Chondrocyte (in vitro differentiated cells): Measurements from ENCODE around the gene SELP. TPM values are rescaled to one million over a fixed set of nuclear protein-coding genes. Genes with fewer than 3 reads are reported as not detected.

ENCODE experiments used
- DNase-seq: peaks from one replicate; pipeline ENCODE4 v3.0.0; 2021; ENCODE audit warnings: mixed read lengths, low spot score
- H3K27ac Mint-ChIP-seq: one replicate; pipeline ENCODE4 v1.8.0; 2021; ENCODE audit warnings: mild to moderate bottlenecking, moderate library complexity, mixed read lengths; ENCODE audit not compliant: unreplicated experiment
- H3K27me3 Mint-ChIP-seq: 2 replicates; pipeline ENCODE4 v1.8.0; 2021; ENCODE audit warnings: low read depth, mixed read lengths
- H3K36me3 Mint-ChIP-seq: 2 replicates; pipeline ENCODE4 v1.8.0; 2021; ENCODE audit warnings: low read depth, mixed read lengths
- H3K4me1 Mint-ChIP-seq: 2 replicates; pipeline ENCODE4 v1.8.0; 2021; ENCODE audit warnings: low read depth, mild to moderate bottlenecking, mixed read lengths
- H3K4me3 Mint-ChIP-seq: one replicate; pipeline ENCODE4 v1.8.0; 2021; ENCODE audit warnings: mild to moderate bottlenecking, moderate library complexity, mixed read lengths; ENCODE audit not compliant: unreplicated experiment
- H3K9me3 Mint-ChIP-seq: 2 replicates; pipeline ENCODE4 v1.8.0; 2021; ENCODE audit warnings: low read depth, mixed read lengths
- CTCF ChIP-seq: fragments of 200-600 bp; sonication (generic); IDR thresholded peaks from 2 replicates; pipeline ENCODE4 v1.5.0; 2021; ENCODE audit warnings: antibody characterized with exemption, mild to moderate bottlenecking, moderate library complexity
- total RNA-seq: library from RNA; stranded (reverse); gene quantifications from 3 replicates; pipeline ENCODE4 v1.2.1, GENCODE V29; 2021

The SELP gene
- total RNA-seq, 1 donor from 2014 or later, result not detected

DNA sequence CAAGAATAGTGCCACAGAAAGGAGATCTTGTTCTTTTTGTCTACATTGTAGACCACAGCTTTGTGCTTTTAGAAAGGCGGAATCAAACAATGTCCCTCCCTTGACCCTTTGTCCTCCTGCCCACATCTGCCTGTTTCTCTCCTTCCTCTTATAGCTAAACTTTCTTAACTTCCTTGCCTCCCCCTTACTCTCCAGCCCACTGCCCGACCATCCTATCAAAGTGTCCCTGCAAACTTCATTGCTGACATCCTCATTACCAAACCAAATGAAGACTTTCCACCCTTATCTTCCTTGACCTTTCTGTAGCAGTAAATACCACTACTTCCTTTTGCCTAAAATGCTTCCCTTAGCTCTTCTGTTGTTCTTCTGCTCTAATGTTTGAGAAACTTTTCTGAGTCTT lies 5.0 kb downstream of the SELP start:
- H3K4me1 Mint-ChIP-seq, result no peaks in the 10 kb centered on the region
- H3K27me3 Mint-ChIP-seq, result peaks cover 27% of the 10 kb centered on the region
- H3K27ac Mint-ChIP-seq, result no peak overlapping the region

DNA sequence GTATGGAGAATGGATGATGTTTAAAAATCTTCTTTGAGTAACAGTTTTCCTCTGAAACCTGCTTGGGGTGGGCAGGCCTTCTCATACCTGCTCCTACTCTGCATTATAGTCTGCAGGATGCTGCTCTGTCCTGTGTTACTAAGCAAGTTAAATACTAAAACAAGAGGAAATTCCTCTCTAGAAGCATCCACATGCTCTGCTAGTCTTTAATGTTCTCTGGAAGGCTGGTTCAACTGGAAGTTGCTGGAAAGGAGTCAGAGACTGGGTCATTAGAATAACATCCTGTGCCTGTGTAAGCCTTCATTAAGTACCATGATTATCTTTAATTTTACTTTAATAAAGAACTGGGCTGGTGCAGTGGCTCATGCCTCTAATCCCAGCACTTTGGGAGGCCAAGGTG lies 5.8 kb downstream of the SELP start:
- Mint-ChIP-seq H3K27me3 (peaks cover 26% of the 10 kb centered on the region), H3K36me3 (no peaks in the 10 kb centered on the region), H3K27ac (no peak overlapping the region), H3K4me1 (no peaks in the 10 kb centered on the region), H3K4me3 (no peak overlapping the region), H3K9me3 (no peaks in the 10 kb centered on the region)
- TF ChIP-seq CTCF, result no peak
- no peak for DNase-seq

More for the DNA sequence above, 5.0 kb downstream of the SELP start:
- H3K9me3 Mint-ChIP-seq, result no peaks in the 10 kb centered on the region
- DNase-seq, result no peak
- no peak overlapping the region for H3K4me3 Mint-ChIP-seq
- H3K36me3 Mint-ChIP-seq, result no peaks in the 10 kb centered on the region
- no peak for TF ChIP-seq CTCF

DNA sequence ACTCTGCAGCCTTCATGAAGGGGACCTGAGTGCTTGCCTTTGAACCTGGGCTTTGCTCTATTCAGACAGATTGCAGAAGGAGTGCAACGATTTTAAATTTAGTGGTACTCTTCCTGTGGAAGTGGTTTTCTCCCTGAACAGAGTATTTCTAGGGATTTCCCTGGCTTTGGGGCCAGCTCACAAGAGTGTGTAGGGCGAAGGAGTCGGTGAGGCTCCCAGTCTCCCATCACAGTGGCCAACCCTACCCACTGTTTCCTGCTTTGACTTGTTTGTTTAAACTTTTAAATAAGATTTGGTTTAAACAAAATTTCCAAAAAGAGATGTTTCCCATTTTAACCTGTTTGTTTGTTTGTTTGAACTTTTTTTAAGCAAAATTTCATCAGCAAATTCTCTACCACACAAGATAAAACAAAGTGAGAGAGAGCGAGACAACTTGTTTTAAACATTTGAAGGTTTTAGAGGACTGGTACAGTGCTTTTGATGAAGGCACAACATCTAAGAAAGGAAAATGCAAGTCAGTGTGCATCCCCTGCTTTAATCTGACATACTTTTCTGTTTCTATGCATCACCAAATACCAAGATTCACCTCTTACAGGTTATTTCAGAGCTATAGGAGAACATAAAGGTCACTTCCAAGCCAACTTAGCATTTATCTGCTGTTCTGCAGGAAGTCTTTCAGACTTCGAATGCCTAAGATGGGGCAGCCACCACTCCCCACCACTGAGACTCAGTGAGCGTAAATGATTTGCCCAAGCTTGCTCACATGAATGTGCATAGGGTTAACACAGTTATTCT lies 6.6 kb downstream of the SELP start:
- no peaks in the 10 kb centered on the region for H3K4me1 Mint-ChIP-seq
- no peak overlapping the region for H3K27ac Mint-ChIP-seq
- no peak overlapping the region for H3K4me3 Mint-ChIP-seq
- H3K9me3 Mint-ChIP-seq, result no peaks in the 10 kb centered on the region
- TF ChIP-seq CTCF, result no peak
- H3K27me3 Mint-ChIP-seq, result peaks cover 25% of the 10 kb centered on the region
- no peaks in the 10 kb centered on the region for H3K36me3 Mint-ChIP-seq
- no peak for DNase-seq

GRCh38 chr1:169620565-169620964 lies 9.4 kb downstream of the SELP start:
- no peak for DNase-seq
- Mint-ChIP-seq H3K36me3 (no peaks in the 10 kb centered on the region), H3K27ac (no peak overlapping the region), H3K27me3 (peaks cover 18% of the 10 kb centered on the region), H3K4me1 (no peaks in the 10 kb centered on the region), H3K9me3 (no peaks in the 10 kb centered on the region), H3K4me3 (no peak overlapping the region)
- no peak for TF ChIP-seq CTCF

DNA sequence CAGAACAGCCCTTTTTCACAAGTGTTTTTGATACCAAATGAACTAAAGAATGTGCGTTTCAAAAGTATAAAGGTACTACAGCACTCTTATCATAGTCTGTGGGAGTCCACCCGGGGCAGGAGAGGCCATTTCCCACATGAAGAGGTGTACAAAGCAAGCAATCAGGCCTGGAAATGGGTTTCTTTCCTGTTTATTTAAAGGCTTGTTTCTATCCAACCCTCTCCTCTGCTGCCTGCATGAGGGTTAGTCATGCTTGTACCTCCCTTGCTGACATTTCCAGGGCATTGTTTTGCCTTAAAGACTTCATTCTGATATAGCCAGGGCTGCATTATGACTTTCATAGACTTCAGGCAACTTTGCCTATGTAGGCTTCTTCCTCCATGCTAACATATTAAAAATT lies 11.6 kb downstream of the SELP start:
- no peak for TF ChIP-seq CTCF
- no peak for DNase-seq
- H3K4me1 Mint-ChIP-seq, result no peaks in the 10 kb centered on the region
- no peaks in the 10 kb centered on the region for H3K9me3 Mint-ChIP-seq
- H3K36me3 Mint-ChIP-seq, result no peaks in the 10 kb centered on the region
- peaks cover 26% of the 10 kb centered on the region for H3K27me3 Mint-ChIP-seq
- H3K27ac Mint-ChIP-seq, result no peak overlapping the region
- H3K4me3 Mint-ChIP-seq, result no peak overlapping the region
